ENCODE data around the gene OAT. TPM values are rescaled to one million over a fixed set of nuclear protein-coding genes. Genes with fewer than 3 reads are reported as not detected.
A peak's percentile ranks its signal among the peaks of the same experiment; 100 is the strongest.

The OAT gene
- total and polyA plus RNA-seq, 7 experiments from 2014 or later: 29.6 to 80.0 (median 44.6) TPM

GRCh38 chr10:124378271-124378670, 40.5 kb downstream of the OAT start:
- CTCF ChIA-PET: no interaction called here
- intact Hi-C loops (cut with micrococcal nuclease): no loop called here

GRCh38 chr10:124377101-124377500, 41.6 kb downstream of the OAT start:
- ChIA-PET POLR2A (no interaction called here), CTCF (no interaction called here)
- no peaks in the 10 kb centered on the region for H3K36me3 ChIP-seq (ENCODE audit: control insufficient read depth in 2 of 3, insufficient read depth in 3 of 3, low read length in 3 of 3)
- no peaks in the 10 kb centered on the region for H3K27me3 ChIP-seq (ENCODE audit: control insufficient read depth in 2 of 2, insufficient read depth in 2 of 2, low read length in 2 of 2)
- H3K9me3 ChIP-seq (ENCODE audit: control insufficient read depth in 2 of 3, low read length in 3 of 3): no peaks in the 10 kb centered on the region
- peaks cover 0 to 4% (median 0%) of the 10 kb centered on the region in 5 donors for H3K36me3 Mint-ChIP-seq
- no peak overlapping the region for H3K4me3 ChIP-seq (ENCODE audit: low read length)
- H3K9me3 Mint-ChIP-seq: peaks cover 0 to 2% (median 0%) of the 10 kb centered on the region in 11 donors
- DNase-seq: no peak
- H3K27me3 Mint-ChIP-seq: peaks cover 26 to 53% (median 35%) of the 10 kb centered on the region in 5 donors
- no peak overlapping the region for H3K27ac ChIP-seq (ENCODE audit: low read depth, low read length)
- no peak overlapping the region for H3K4me3 Mint-ChIP-seq
- peaks cover 0 to 6% (median 0%) of the 10 kb centered on the region in 7 donors for H3K4me1 Mint-ChIP-seq
- no peak for ATAC-seq
- H3K27ac Mint-ChIP-seq: no peak overlapping the region
- H3K4me1 ChIP-seq (ENCODE audit: control insufficient read depth in 2 of 2, insufficient read depth in 2 of 2, low read length in 2 of 2): no peaks in the 10 kb centered on the region
- intact Hi-C loops (cut with micrococcal nuclease): no loop called here

More at GRCh38 chr10:124378271-124378670, 40.5 kb downstream of the OAT start:
- Mint-ChIP-seq H3K27me3 (peaks cover 28 to 54% (median 38%) of the 10 kb centered on the region in 5 donors), H3K27ac (no peak overlapping the region), H3K9me3 (peaks cover 0 to 2% (median 0%) of the 10 kb centered on the region in 11 donors), H3K4me3 (no peak overlapping the region), H3K36me3 (peaks cover 0 to 4% (median 0%) of the 10 kb centered on the region in 5 donors), H3K4me1 (peaks cover 0 to 6% (median 0%) of the 10 kb centered on the region in 7 donors)
- Histone ChIP-seq H3K36me3 (ENCODE audit: control insufficient read depth in 2 of 3, insufficient read depth in 3 of 3, low read length in 3 of 3) (no peaks in the 10 kb centered on the region), H3K4me1 (ENCODE audit: control insufficient read depth in 2 of 2, insufficient read depth in 2 of 2, low read length in 2 of 2) (no peaks in the 10 kb centered on the region), H3K4me3 (ENCODE audit: low read length) (no peak overlapping the region), H3K27ac (ENCODE audit: low read depth, low read length) (no peak overlapping the region), H3K27me3 (ENCODE audit: control insufficient read depth in 2 of 2, insufficient read depth in 2 of 2, low read length in 2 of 2) (no peaks in the 10 kb centered on the region), H3K9me3 (ENCODE audit: control insufficient read depth in 2 of 3, low read length in 3 of 3) (no peaks in the 10 kb centered on the region)
- POLR2A ChIA-PET: no interaction called here
- DNase-seq (no peak), ATAC-seq (no peak)

- H3K9me3 Mint-ChIP-seq: peaks cover 0 to 4% (median 0%) of the 10 kb centered on the region in 11 donors
- H3K27me3 Mint-ChIP-seq: peaks cover 28 to 47% (median 33%) of the 10 kb centered on the region in 5 donors
- intact Hi-C loops (cut with micrococcal nuclease): no loop called here
- ChIA-PET POLR2A (no interaction called here), CTCF (no interaction called here)
- H3K36me3 ChIP-seq (ENCODE audit: control insufficient read depth in 2 of 3, insufficient read depth in 3 of 3, low read length in 3 of 3): no peaks in the 10 kb centered on the region
- ATAC-seq: no peak
- H3K27me3 ChIP-seq (ENCODE audit: control insufficient read depth in 2 of 2, insufficient read depth in 2 of 2, low read length in 2 of 2): no peaks in the 10 kb centered on the region
- peaks cover 0 to 4% (median 0%) of the 10 kb centered on the region in 5 donors for H3K36me3 Mint-ChIP-seq
- H3K27ac ChIP-seq (ENCODE audit: low read depth, low read length): no peak overlapping the region
- H3K27ac Mint-ChIP-seq: no peak overlapping the region
- no peaks in the 10 kb centered on the region for H3K4me1 ChIP-seq (ENCODE audit: control insufficient read depth in 2 of 2, insufficient read depth in 2 of 2, low read length in 2 of 2)
- H3K4me3 Mint-ChIP-seq: no peak overlapping the region
- H3K9me3 ChIP-seq (ENCODE audit: control insufficient read depth in 2 of 3, low read length in 3 of 3): no peaks in the 10 kb centered on the region
- no peak overlapping the region for H3K4me3 ChIP-seq (ENCODE audit: low read length)
- DNase-seq: no peak
- H3K4me1 Mint-ChIP-seq: peaks cover 0 to 6% (median 0%) of the 10 kb centered on the region in 7 donors
These were observed 42.3 kb downstream of the OAT start for GRCh38 chr10:124376411-124376810.

GRCh38 chr10:124375691-124376090, 43.0 kb downstream of the OAT start:
- Histone ChIP-seq H3K36me3 (ENCODE audit: control insufficient read depth in 2 of 3, insufficient read depth in 3 of 3, low read length in 3 of 3) (no peaks in the 10 kb centered on the region), H3K9me3 (ENCODE audit: control insufficient read depth in 2 of 3, low read length in 3 of 3) (no peaks in the 10 kb centered on the region), H3K4me3 (ENCODE audit: low read length) (no peak overlapping the region), H3K4me1 (ENCODE audit: control insufficient read depth in 2 of 2, insufficient read depth in 2 of 2, low read length in 2 of 2) (no peaks in the 10 kb centered on the region), H3K27ac (ENCODE audit: low read depth, low read length) (no peak overlapping the region), H3K27me3 (ENCODE audit: control insufficient read depth in 2 of 2, insufficient read depth in 2 of 2, low read length in 2 of 2) (no peaks in the 10 kb centered on the region)
- Mint-ChIP-seq H3K4me3 (no peak overlapping the region), H3K36me3 (peaks cover 0 to 2% (median 0%) of the 10 kb centered on the region in 5 donors), H3K27me3 (peaks cover 22 to 46% (median 30%) of the 10 kb centered on the region in 5 donors), H3K27ac (no peak overlapping the region), H3K9me3 (peaks cover 0 to 4% (median 0%) of the 10 kb centered on the region in 11 donors), H3K4me1 (peaks cover 0 to 3% (median 0%) of the 10 kb centered on the region in 7 donors)
- ChIA-PET POLR2A (no interaction called here), CTCF (no interaction called here)
- DNase-seq: no peak
- ATAC-seq: no peak
- intact Hi-C loops (cut with micrococcal nuclease): no loop called here

- no peak overlapping the region for H3K27ac Mint-ChIP-seq
- DNase-seq (no peak), ATAC-seq (no peak)
- Histone ChIP-seq H3K4me3 (ENCODE audit: low read length) (no peak overlapping the region), H3K27ac (ENCODE audit: low read depth, low read length) (no peak overlapping the region), H3K4me1 (ENCODE audit: control insufficient read depth in 2 of 2, insufficient read depth in 2 of 2, low read length in 2 of 2) (no peaks in the 10 kb centered on the region), H3K9me3 (ENCODE audit: control insufficient read depth in 2 of 3, low read length in 3 of 3) (no peaks in the 10 kb centered on the region), H3K36me3 (ENCODE audit: control insufficient read depth in 2 of 3, insufficient read depth in 3 of 3, low read length in 3 of 3) (no peaks in the 10 kb centered on the region), H3K27me3 (ENCODE audit: control insufficient read depth in 2 of 2, insufficient read depth in 2 of 2, low read length in 2 of 2) (no peaks in the 10 kb centered on the region)
- no peaks in the 10 kb centered on the region for H3K4me1 Mint-ChIP-seq
- peaks cover 18 to 46% (median 29%) of the 10 kb centered on the region in 5 donors for H3K27me3 Mint-ChIP-seq
- POLR2A ChIA-PET: no interaction called here
- H3K36me3 Mint-ChIP-seq: no peaks in the 10 kb centered on the region
- intact Hi-C loops (cut with micrococcal nuclease): no loop called here
- CTCF ChIA-PET: no interaction called here
- H3K4me3 Mint-ChIP-seq: no peak overlapping the region
- H3K9me3 Mint-ChIP-seq: peaks cover 0 to 4% (median 0%) of the 10 kb centered on the region in 11 donors
These were observed 43.4 kb downstream of the OAT start for GRCh38 chr10:124375353-124375614.

- no peaks in the 10 kb centered on the region for H3K4me1 Mint-ChIP-seq
- ATAC-seq (no peak), DNase-seq (no peak)
- Histone ChIP-seq H3K27ac (ENCODE audit: low read depth, low read length) (no peak overlapping the region), H3K4me1 (ENCODE audit: control insufficient read depth in 2 of 2, insufficient read depth in 2 of 2, low read length in 2 of 2) (no peaks in the 10 kb centered on the region), H3K4me3 (ENCODE audit: low read length) (no peak overlapping the region), H3K27me3 (ENCODE audit: control insufficient read depth in 2 of 2, insufficient read depth in 2 of 2, low read length in 2 of 2) (no peaks in the 10 kb centered on the region), H3K9me3 (ENCODE audit: control insufficient read depth in 2 of 3, low read length in 3 of 3) (no peaks in the 10 kb centered on the region), H3K36me3 (ENCODE audit: control insufficient read depth in 2 of 3, insufficient read depth in 3 of 3, low read length in 3 of 3) (no peaks in the 10 kb centered on the region)
- CTCF ChIA-PET: no interaction called here
- peak overlapping the region in 1 of 9 donors; percentile 31 for H3K27ac Mint-ChIP-seq
- H3K36me3 Mint-ChIP-seq: no peaks in the 10 kb centered on the region
- H3K4me3 Mint-ChIP-seq: no peak overlapping the region
- POLR2A ChIA-PET: no interaction called here
- intact Hi-C loops (cut with micrococcal nuclease): no loop called here
- peaks cover 18 to 44% (median 26%) of the 10 kb centered on the region in 5 donors for H3K27me3 Mint-ChIP-seq
- H3K9me3 Mint-ChIP-seq: peaks cover 0 to 4% (median 0%) of the 10 kb centered on the region in 11 donors
These were observed 44.0 kb downstream of the OAT start for GRCh38 chr10:124374535-124375352.

GRCh38 chr10:124372899-124373298, 45.8 kb downstream of the OAT start:
- CTCF ChIA-PET: no interaction called here
- H3K27ac Mint-ChIP-seq: no peak overlapping the region

More at GRCh38 chr10:124372899-124373298, 45.8 kb downstream of the OAT start:
- POLR2A ChIA-PET: no interaction called here
- H3K27ac ChIP-seq (ENCODE audit: low read depth, low read length): no peak overlapping the region
- peaks cover 0 to 4% (median 0%) of the 10 kb centered on the region in 11 donors for H3K9me3 Mint-ChIP-seq
- H3K9me3 ChIP-seq (ENCODE audit: control insufficient read depth in 2 of 3, low read length in 3 of 3): no peaks in the 10 kb centered on the region
- H3K36me3 Mint-ChIP-seq: no peaks in the 10 kb centered on the region
- H3K4me1 Mint-ChIP-seq: no peaks in the 10 kb centered on the region
- H3K36me3 ChIP-seq (ENCODE audit: control insufficient read depth in 2 of 3, insufficient read depth in 3 of 3, low read length in 3 of 3): no peaks in the 10 kb centered on the region
- intact Hi-C loops (cut with micrococcal nuclease): no loop called here
- DNase-seq (no peak), ATAC-seq (no peak)
- H3K27me3 ChIP-seq (ENCODE audit: control insufficient read depth in 2 of 2, insufficient read depth in 2 of 2, low read length in 2 of 2): no peaks in the 10 kb centered on the region
- H3K27me3 Mint-ChIP-seq: peaks cover 14 to 32% (median 18%) of the 10 kb centered on the region in 5 donors
- H3K4me1 ChIP-seq (ENCODE audit: control insufficient read depth in 2 of 2, insufficient read depth in 2 of 2, low read length in 2 of 2): no peaks in the 10 kb centered on the region
- no peak overlapping the region for H3K4me3 ChIP-seq (ENCODE audit: low read length)
- no peak overlapping the region for H3K4me3 Mint-ChIP-seq

Measured in naive thymus-derived CD4-positive, alpha-beta T cell (primary cell).